Ascending aorta (tissue), 2 donors: ENCODE measurements around the gene RET. TPM values are rescaled to one million over a fixed set of nuclear protein-coding genes. Genes with fewer than 3 reads are reported as not detected.
"Not testable (repeated sequence)": the region's sequence is repeated elsewhere in the genome, so short reads cannot be mapped to it uniquely, and the experiment has no call there.

ENCODE experiments used
- DNase-seq, 2 donors: peaks; one replicate each; pipeline ENCODE4 v3.0.0-alpha.2; 2019; ENCODE audit warnings: low spot score in 2 of 2
- H3K27ac ChIP-seq, 2 donors: fragments of 200-600 bp; sonication (generic); one replicate each; pipeline ENCODE4 v1.5.1; 2016 to 2017; ENCODE audit warnings: mild to moderate bottlenecking in 1 of 2
- H3K27me3 ChIP-seq: fragments of 200-600 bp; sonication (generic); one replicate; pipeline ENCODE4 v1.5.1; 2017
- H3K36me3 ChIP-seq, 2 donors: fragments of 200-600 bp; sonication (generic); one replicate each; pipeline ENCODE4 v1.5.1; 2016
- H3K4me1 ChIP-seq, 2 donors: fragments of 200-600 bp; sonication (generic); one replicate each; pipeline ENCODE4 v1.5.1; 2016 to 2017; ENCODE audit warnings: mild to moderate bottlenecking in 1 of 2
- H3K4me3 ChIP-seq, 2 donors: fragments of 200-600 bp; sonication (generic); one replicate each; pipeline ENCODE4 v1.5.1; 2016 to 2017; ENCODE audit warnings: mild to moderate bottlenecking in 1 of 2
- H3K9me3 ChIP-seq, 2 donors: fragments of 200-600 bp; sonication (generic); one replicate each; pipeline ENCODE4 v1.5.1; 2016
- intact Hi-C: fragments of 100-400 bp; cut with DNase I; formaldehyde crosslinking; loops from one replicate; pipeline ENCODE4 v1.15.1; 2023
- total RNA-seq: library from RNA; depleted of rRNA; stranded (reverse); fragments of >200 nt; gene quantifications from one replicate; pipeline ENCODE4 v1.1.0, GENCODE V29; 2016
- TF ChIP-seq, protein P1 (sequence below), 3 experiments: fragments of 200-600 bp in 2 of 3; fragments of 450-650 bp in 1 of 3; sonication (generic) in 2 of 3; IDR thresholded peaks; one replicate each; pipeline ENCODE4 v1.5.1; 2016 to 2019; ENCODE audit warnings: antibody characterized with exemption in 3 of 3, mild to moderate bottlenecking in 1 of 3, moderate library complexity in 1 of 3

RET gene
- total RNA-seq, 1 donor from 2014 or later: not detected

- TF ChIP-seq, protein P1, sequence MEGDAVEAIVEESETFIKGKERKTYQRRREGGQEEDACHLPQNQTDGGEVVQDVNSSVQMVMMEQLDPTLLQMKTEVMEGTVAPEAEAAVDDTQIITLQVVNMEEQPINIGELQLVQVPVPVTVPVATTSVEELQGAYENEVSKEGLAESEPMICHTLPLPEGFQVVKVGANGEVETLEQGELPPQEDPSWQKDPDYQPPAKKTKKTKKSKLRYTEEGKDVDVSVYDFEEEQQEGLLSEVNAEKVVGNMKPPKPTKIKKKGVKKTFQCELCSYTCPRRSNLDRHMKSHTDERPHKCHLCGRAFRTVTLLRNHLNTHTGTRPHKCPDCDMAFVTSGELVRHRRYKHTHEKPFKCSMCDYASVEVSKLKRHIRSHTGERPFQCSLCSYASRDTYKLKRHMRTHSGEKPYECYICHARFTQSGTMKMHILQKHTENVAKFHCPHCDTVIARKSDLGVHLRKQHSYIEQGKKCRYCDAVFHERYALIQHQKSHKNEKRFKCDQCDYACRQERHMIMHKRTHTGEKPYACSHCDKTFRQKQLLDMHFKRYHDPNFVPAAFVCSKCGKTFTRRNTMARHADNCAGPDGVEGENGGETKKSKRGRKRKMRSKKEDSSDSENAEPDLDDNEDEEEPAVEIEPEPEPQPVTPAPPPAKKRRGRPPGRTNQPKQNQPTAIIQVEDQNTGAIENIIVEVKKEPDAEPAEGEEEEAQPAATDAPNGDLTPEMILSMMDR (IDR thresholded peaks at IDR 0.05): no peak
- H3K27ac ChIP-seq: no peak overlapping the region
- DNase-seq: no peak
- no peak overlapping the region for H3K4me3 ChIP-seq
- no peaks in the 10 kb centered on the region for H3K36me3 ChIP-seq
- H3K4me1 ChIP-seq: no peaks in the 10 kb centered on the region
- H3K9me3 ChIP-seq: no peaks in the 10 kb centered on the region
- intact Hi-C loops: no loop called here
- no peaks in the 10 kb centered on the region for H3K27me3 ChIP-seq
These were observed 15.0 kb downstream of the RET start for GRCh38 chr10:43091846-43092245.

- Histone ChIP-seq H3K27ac (no peak overlapping the region), H3K4me3 (no peak overlapping the region), H3K4me1 (no peaks in the 10 kb centered on the region), H3K9me3 (no peaks in the 10 kb centered on the region), H3K27me3 (no peaks in the 10 kb centered on the region), H3K36me3 (no peaks in the 10 kb centered on the region)
- no peak for DNase-seq
- TF ChIP-seq, protein P1 (IDR thresholded peaks at IDR 0.05): no peak
- intact Hi-C loops: no loop called here
These were observed 16.7 kb downstream of the RET start for GRCh38 chr10:43093423-43094076.

DNA sequence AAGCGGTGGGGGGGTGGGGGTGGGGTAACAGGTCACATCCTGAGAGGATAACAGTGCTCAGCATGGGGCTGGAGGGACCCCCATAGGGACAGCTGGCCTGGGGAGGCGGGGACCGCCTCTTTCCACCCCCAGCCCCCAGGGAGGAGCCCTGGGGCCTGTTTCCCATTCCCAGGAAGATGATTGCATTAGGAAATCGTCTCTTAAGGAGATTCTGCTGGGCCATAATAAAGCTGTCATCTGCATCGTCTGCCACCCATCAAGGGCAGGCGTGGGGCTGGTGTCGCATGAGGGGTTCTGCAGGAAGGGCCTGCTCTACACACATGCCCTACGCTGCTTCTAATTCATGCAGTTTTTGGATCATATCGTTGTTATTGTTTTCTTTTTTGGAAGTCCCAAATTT lies 17.2 kb downstream of the RET start:
- Histone ChIP-seq H3K4me1 (no peaks in the 10 kb centered on the region), H3K27ac (no peak overlapping the region), H3K4me3 (no peak overlapping the region), H3K27me3 (no peaks in the 10 kb centered on the region), H3K36me3 (no peaks in the 10 kb centered on the region), H3K9me3 (no peaks in the 10 kb centered on the region)
- no peak for DNase-seq
- intact Hi-C loops: no loop called here
- TF ChIP-seq, protein P1 (IDR thresholded peaks at IDR 0.05): no peak

GRCh38 chr10:43099339-43099738 lies 22.5 kb downstream of the RET start:
- H3K27me3 ChIP-seq, H3K9me3 ChIP-seq, H3K4me1 ChIP-seq, intact Hi-C loops, H3K4me3 ChIP-seq, DNase-seq, H3K36me3 ChIP-seq, H3K27ac ChIP-seq: not testable (repeated sequence)

DNA sequence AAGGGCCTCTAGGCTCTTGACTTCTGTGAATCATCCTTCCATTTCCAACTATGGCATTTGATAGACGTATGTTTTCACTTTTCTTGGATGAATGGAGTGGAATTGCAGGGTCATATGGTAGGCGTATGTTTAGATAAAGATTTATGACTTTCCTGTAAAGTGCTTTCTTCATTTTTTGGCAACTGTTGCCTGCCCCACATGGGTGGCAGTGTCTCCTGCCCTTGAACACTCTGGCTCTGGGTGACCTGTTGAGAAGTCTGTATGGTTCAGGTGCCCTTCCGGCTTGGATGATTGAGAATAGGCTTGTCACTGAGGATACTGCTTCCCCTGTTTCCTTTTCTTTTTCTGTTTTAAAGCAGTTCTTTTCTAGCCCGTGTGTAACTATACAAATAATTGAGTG lies 23.1 kb downstream of the RET start:
- no peak for DNase-seq
- no peak overlapping the region for H3K4me3 ChIP-seq
- intact Hi-C loops: no loop called here

DNA sequence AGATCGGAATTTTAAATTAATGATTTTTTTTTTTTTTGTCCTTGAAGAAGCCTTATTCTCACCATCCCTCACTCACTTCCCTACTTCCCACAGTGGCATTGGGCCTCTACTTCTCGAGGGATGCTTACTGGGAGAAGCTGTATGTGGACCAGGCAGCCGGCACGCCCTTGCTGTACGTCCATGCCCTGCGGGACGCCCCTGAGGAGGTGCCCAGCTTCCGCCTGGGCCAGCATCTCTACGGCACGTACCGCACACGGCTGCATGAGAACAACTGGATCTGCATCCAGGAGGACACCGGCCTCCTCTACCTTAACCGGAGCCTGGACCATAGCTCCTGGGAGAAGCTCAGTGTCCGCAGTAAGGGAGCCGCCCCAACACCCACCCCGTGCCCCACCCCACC lies 23.5 kb downstream of the RET start:
- no peaks in the 10 kb centered on the region for H3K36me3 ChIP-seq
- intact Hi-C loops: no loop called here
- no peak overlapping the region for H3K27ac ChIP-seq
- DNase-seq: no peak
- peaks cover 0 to 3% of the 10 kb centered on the region in 2 donors for H3K4me1 ChIP-seq
- no peaks in the 10 kb centered on the region for H3K9me3 ChIP-seq
- TF ChIP-seq, protein P1 (IDR thresholded peaks at IDR 0.05): no peak
- no peak overlapping the region for H3K4me3 ChIP-seq
- H3K27me3 ChIP-seq: no peaks in the 10 kb centered on the region

More for the DNA sequence above, 23.1 kb downstream of the RET start:
- H3K9me3 ChIP-seq: no peaks in the 10 kb centered on the region
- TF ChIP-seq, protein P1 (IDR thresholded peaks at IDR 0.05): no peak
- no peaks in the 10 kb centered on the region for H3K36me3 ChIP-seq
- no peaks in the 10 kb centered on the region for H3K27me3 ChIP-seq
- H3K4me1 ChIP-seq: peaks cover 0 to 2% of the 10 kb centered on the region in 2 donors
- no peak overlapping the region for H3K27ac ChIP-seq
